Stimulated activated naive CD8-positive, alpha-beta T cell treated with anti-CD3 and anti-CD28 coated beads, Interleukin-15, Interleukin-2, amounts not matched to agents 100 ng/mL and 50 ng/mL, for 24 hours (primary cell): Measurements from ENCODE around the gene SIK2.

Source experiments
- H3K27ac Mint-ChIP-seq: one replicate; pipeline ENCODE4 v1.8.0; 2021; ENCODE audit warnings: mild to moderate bottlenecking, mixed read lengths
- H3K27me3 Mint-ChIP-seq: one replicate; pipeline ENCODE4 v1.8.0; 2021; ENCODE audit warnings: mixed read lengths
- H3K36me3 Mint-ChIP-seq: one replicate; pipeline ENCODE4 v1.8.0; 2021; ENCODE audit warnings: low read depth, mixed read lengths
- H3K4me1 Mint-ChIP-seq: one replicate; pipeline ENCODE4 v1.8.0; 2021; ENCODE audit warnings: low read depth, mixed read lengths
- H3K4me3 Mint-ChIP-seq: one replicate; pipeline ENCODE4 v1.8.0; 2021; ENCODE audit warnings: mild to moderate bottlenecking, mixed read lengths
- H3K9me3 Mint-ChIP-seq: one replicate; pipeline ENCODE4 v1.8.0; 2021; ENCODE audit warnings: mixed read lengths

The SIK2 gene

GRCh38 chr11:111676878-111677585, 74.8 kb downstream of the SIK2 start:
- peaks cover 4% of the 10 kb centered on the region for H3K9me3 Mint-ChIP-seq
- H3K4me3 Mint-ChIP-seq, result no peak overlapping the region
- H3K36me3 Mint-ChIP-seq, result peaks cover 31% of the 10 kb centered on the region
- no peaks in the 10 kb centered on the region for H3K27me3 Mint-ChIP-seq
- no peak overlapping the region for H3K27ac Mint-ChIP-seq
- peaks cover 9% of the 10 kb centered on the region for H3K4me1 Mint-ChIP-seq

GRCh38 chr11:111680486-111681175, 78.4 kb downstream of the SIK2 start:
- H3K9me3 Mint-ChIP-seq, result peaks cover 3% of the 10 kb centered on the region
- no peak overlapping the region for H3K4me3 Mint-ChIP-seq
- H3K36me3 Mint-ChIP-seq, result peaks cover 20% of the 10 kb centered on the region

GRCh38 chr11:111683806-111684205, 81.6 kb downstream of the SIK2 start:
- H3K4me3 Mint-ChIP-seq, result no peak overlapping the region
- peaks cover 21% of the 10 kb centered on the region for H3K36me3 Mint-ChIP-seq
- H3K27me3 Mint-ChIP-seq, result no peaks in the 10 kb centered on the region
- no peaks in the 10 kb centered on the region for H3K9me3 Mint-ChIP-seq
- no peaks in the 10 kb centered on the region for H3K4me1 Mint-ChIP-seq
- no peak overlapping the region for H3K27ac Mint-ChIP-seq

More at GRCh38 chr11:111680486-111681175, 78.4 kb downstream of the SIK2 start:
- H3K4me1 Mint-ChIP-seq, result no peaks in the 10 kb centered on the region
- no peaks in the 10 kb centered on the region for H3K27me3 Mint-ChIP-seq
- H3K27ac Mint-ChIP-seq, result no peak overlapping the region

GRCh38 chr11:111684251-111684650, 82.0 kb downstream of the SIK2 start:
- Mint-ChIP-seq H3K27ac (no peak overlapping the region), H3K9me3 (no peaks in the 10 kb centered on the region), H3K4me3 (no peak overlapping the region), H3K36me3 (peaks cover 26% of the 10 kb centered on the region), H3K27me3 (no peaks in the 10 kb centered on the region), H3K4me1 (no peaks in the 10 kb centered on the region)

GRCh38 chr11:111688013-111688412, 85.8 kb downstream of the SIK2 start:
- Mint-ChIP-seq H3K4me1 (no peaks in the 10 kb centered on the region), H3K36me3 (peaks cover 41% of the 10 kb centered on the region), H3K4me3 (no peak overlapping the region), H3K9me3 (no peaks in the 10 kb centered on the region), H3K27ac (no peak overlapping the region), H3K27me3 (no peaks in the 10 kb centered on the region)

GRCh38 chr11:111691176-111691575, 88.9 kb downstream of the SIK2 start:
- Mint-ChIP-seq H3K4me3 (no peak overlapping the region), H3K9me3 (no peaks in the 10 kb centered on the region), H3K27ac (no peak overlapping the region), H3K36me3 (peaks cover 31% of the 10 kb centered on the region), H3K27me3 (no peaks in the 10 kb centered on the region), H3K4me1 (no peaks in the 10 kb centered on the region)

- no peak overlapping the region for H3K4me3 Mint-ChIP-seq
- H3K36me3 Mint-ChIP-seq, result peaks cover 31% of the 10 kb centered on the region
- no peak overlapping the region for H3K27ac Mint-ChIP-seq
- no peaks in the 10 kb centered on the region for H3K4me1 Mint-ChIP-seq
- no peaks in the 10 kb centered on the region for H3K9me3 Mint-ChIP-seq
- H3K27me3 Mint-ChIP-seq, result no peaks in the 10 kb centered on the region
These were observed 89.5 kb downstream of the SIK2 start for GRCh38 chr11:111691741-111692140.

- H3K4me3 Mint-ChIP-seq, result no peak overlapping the region
- no peaks in the 10 kb centered on the region for H3K4me1 Mint-ChIP-seq
- no peaks in the 10 kb centered on the region for H3K27me3 Mint-ChIP-seq
- no peak overlapping the region for H3K27ac Mint-ChIP-seq
- peaks cover 24% of the 10 kb centered on the region for H3K36me3 Mint-ChIP-seq
- no peaks in the 10 kb centered on the region for H3K9me3 Mint-ChIP-seq
These were observed 91.1 kb downstream of the SIK2 start for GRCh38 chr11:111693224-111693937.

GRCh38 chr11:111694851-111695250, 92.6 kb downstream of the SIK2 start:
- H3K9me3 Mint-ChIP-seq, result no peaks in the 10 kb centered on the region
- H3K27ac Mint-ChIP-seq, result no peak overlapping the region
- H3K36me3 Mint-ChIP-seq, result peaks cover 17% of the 10 kb centered on the region
- no peak overlapping the region for H3K4me3 Mint-ChIP-seq
- H3K27me3 Mint-ChIP-seq, result no peaks in the 10 kb centered on the region
- peaks cover 5% of the 10 kb centered on the region for H3K4me1 Mint-ChIP-seq

GRCh38 chr11:111696556-111696955, 94.3 kb downstream of the SIK2 start:
- H3K4me1 Mint-ChIP-seq, result peaks cover 5% of the 10 kb centered on the region
- no peak overlapping the region for H3K4me3 Mint-ChIP-seq
- H3K27ac Mint-ChIP-seq, result no peak overlapping the region
- no peaks in the 10 kb centered on the region for H3K9me3 Mint-ChIP-seq
- H3K36me3 Mint-ChIP-seq, result peaks cover 7% of the 10 kb centered on the region
- no peaks in the 10 kb centered on the region for H3K27me3 Mint-ChIP-seq

- H3K27me3 Mint-ChIP-seq, result no peaks in the 10 kb centered on the region
- H3K27ac Mint-ChIP-seq, result no peak overlapping the region
- no peaks in the 10 kb centered on the region for H3K9me3 Mint-ChIP-seq
- H3K36me3 Mint-ChIP-seq, result peaks cover 3% of the 10 kb centered on the region
- peaks cover 5% of the 10 kb centered on the region for H3K4me1 Mint-ChIP-seq
- no peak overlapping the region for H3K4me3 Mint-ChIP-seq
These were observed 95.7 kb downstream of the SIK2 start for GRCh38 chr11:111697933-111698371.

GRCh38 chr11:111698852-111699559, 96.8 kb downstream of the SIK2 start:
- H3K27me3 Mint-ChIP-seq, result no peaks in the 10 kb centered on the region
- peaks cover 9% of the 10 kb centered on the region for H3K36me3 Mint-ChIP-seq
- H3K4me3 Mint-ChIP-seq, result no peak overlapping the region
- no peaks in the 10 kb centered on the region for H3K9me3 Mint-ChIP-seq
- peaks cover 5% of the 10 kb centered on the region for H3K4me1 Mint-ChIP-seq
- no peak overlapping the region for H3K27ac Mint-ChIP-seq

- peaks cover 5% of the 10 kb centered on the region for H3K4me1 Mint-ChIP-seq
These were observed 97.4 kb downstream of the SIK2 start for GRCh38 chr11:111699579-111700156.

GRCh38 chr11:111700162-111700561, 97.9 kb downstream of the SIK2 start:
- Mint-ChIP-seq H3K36me3 (peaks cover 17% of the 10 kb centered on the region), H3K9me3 (no peaks in the 10 kb centered on the region), H3K4me1 (peaks cover 5% of the 10 kb centered on the region), H3K4me3 (no peak overlapping the region), H3K27me3 (no peaks in the 10 kb centered on the region), H3K27ac (no peak overlapping the region)

More at GRCh38 chr11:111699579-111700156, 97.4 kb downstream of the SIK2 start:
- Mint-ChIP-seq H3K27ac (peak overlapping the region; percentile 64), H3K36me3 (peaks cover 12% of the 10 kb centered on the region), H3K27me3 (no peaks in the 10 kb centered on the region), H3K4me3 (no peak overlapping the region), H3K9me3 (no peaks in the 10 kb centered on the region)
